ENCODE results near the gene CCDC188.

The CCDC188 gene

GRCh38 chr22:20147237-20147988 is 3.4 kb downstream of the CCDC188 start:
- no peak for DNase-seq

DNA sequence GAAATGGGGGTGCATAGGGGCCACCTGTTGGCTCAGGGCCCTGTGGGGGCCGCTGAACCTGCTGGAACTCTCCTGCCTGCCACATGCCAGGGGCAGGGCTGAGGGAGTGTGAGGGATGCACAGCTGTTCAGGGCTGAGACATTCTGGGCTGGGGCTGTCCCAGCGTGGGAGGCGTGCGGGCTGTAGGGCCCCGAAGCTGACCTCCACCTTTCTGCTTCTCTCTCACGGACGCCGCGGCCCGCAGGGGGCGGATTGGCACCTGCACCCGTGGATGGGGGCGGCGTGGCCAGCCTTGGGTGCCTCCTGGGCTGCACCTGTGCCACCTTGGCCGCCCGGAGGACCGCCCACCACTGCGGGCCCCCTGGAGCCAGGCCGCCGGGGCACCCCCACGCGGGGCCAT is 4.1 kb downstream of the CCDC188 start:
- DNase-seq: no peak

- DNase-seq: no peak
These were observed 5.0 kb downstream of the CCDC188 start for GRCh38 chr22:20145832-20146223.

GRCh38 chr22:20145206-20145831 is 5.5 kb downstream of the CCDC188 start:
- DNase-seq: no peak

DNA sequence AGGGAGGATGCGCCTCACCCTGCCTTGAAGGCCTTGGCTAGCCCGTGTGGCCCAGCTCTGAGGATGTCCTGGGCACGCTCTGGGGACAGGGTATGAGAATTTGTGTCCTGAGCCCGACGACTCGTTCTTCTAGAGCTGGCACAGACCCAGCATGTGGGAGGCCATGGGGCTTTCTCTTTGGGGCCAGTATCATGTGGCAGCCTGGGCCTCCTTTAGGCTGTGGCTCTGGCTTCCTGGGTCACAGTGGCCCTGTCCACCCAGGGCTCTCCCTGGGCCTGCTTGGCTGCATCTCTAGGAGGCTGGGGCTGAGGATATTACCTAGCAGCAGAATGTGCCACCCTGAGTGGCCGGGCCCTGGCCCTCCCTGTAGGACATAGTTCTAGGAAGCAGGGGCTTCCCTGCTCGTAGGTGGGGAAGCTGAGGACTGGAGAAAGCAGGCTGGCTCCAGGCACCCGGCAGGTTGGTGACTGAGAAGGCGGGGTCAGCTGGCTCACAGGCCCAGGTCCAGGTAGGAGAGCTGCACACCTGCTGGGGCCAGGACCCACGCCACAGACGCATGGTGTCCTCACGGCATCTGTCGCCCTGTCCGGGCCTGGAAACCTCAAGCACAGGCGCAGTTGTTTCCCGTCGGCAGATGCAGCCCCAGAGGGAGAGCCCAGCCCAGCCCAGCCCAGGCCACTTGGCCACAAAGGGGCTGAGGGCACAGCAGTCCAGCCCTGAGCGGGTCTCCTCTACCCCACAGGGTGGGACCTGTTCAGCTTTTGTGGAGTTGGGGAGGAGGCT is 6.8 kb downstream of the CCDC188 start:
- no peak for DNase-seq

DNA sequence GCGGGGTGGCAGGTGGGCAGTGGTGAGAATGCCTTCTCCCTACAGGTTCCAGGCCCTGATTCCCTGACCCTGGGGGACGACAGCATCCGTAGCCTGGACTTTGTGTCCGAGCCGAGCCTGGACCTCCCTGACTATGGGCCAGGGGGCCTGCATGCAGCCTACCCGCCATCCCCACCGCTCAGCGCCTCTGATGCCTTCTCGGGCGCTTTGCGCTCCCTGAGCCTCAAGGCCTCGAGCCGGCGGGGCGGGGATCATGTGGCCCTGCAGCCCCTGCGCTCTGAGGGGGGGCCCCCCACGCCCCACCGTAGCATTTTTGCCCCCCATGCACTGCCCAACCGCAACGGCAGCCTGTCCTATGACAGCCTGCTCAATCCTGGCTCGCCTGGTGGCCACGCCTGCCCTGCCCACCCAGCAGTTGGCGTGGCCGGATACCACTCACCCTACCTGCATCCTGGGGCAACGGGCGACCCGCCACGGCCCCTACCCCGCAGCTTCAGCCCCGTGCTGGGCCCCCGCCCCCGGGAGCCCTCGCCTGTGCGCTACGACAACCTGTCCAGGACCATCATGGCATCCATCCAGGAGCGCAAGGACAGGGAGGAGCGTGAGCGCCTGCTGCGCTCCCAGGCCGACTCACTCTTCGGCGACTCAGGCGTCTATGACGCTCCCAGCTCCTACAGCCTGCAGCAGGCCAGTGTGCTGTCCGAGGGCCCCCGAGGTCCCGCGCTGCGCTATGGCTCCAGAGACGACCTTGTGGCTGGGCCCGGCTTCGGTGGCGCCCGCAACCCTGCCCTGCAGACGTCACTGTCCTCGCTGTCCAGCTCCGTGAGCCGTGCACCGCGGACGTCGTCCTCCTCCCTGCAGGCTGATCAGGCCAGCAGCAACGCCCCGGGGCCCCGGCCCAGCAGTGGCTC is 7.9 kb downstream of the CCDC188 start:
- no peak for DNase-seq

DNA sequence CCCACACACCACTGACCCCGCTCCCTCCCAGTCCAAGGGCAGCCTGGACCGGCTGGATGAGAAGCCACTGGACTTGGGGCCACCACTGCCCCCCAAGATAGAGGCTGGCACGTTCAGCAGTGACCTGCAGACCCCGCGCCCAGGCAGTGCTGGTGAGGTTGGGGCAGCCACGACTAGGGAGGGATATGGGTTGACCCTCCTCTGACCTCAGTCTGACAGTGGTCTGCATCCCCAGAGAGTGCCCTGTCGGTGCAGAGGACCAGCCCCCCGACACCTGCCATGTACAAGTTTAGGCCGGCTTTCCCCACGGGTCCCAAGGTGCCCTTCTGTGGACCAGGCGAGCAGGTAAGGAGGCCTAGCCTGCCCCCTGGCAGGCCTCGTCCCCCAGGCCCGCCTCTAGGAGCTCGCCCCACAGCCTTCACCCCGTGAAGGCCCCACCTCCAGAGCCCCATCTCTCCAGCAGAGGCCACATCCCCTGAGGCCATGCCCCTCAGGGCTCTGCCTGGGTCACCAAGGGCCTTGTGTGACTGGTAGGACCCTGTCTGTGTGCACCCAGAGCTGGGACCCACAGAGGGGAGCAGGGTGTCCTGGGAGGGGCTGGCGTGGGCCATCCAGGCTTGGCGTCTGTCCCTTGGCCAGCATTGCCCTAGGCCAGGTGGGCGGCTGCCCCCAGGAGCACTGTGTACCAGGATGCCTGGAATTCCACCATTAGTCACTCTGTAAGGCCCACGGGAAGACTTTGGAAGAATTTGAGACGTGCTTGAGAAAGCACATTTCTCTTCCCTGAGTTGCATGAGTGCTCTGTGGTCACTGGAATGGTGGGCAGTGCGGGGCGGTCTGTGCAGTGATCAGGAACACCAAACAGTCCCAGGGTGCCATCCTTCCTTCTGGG is 9.4 kb downstream of the CCDC188 start:
- DNase-seq: peak; percentile 73

DNA sequence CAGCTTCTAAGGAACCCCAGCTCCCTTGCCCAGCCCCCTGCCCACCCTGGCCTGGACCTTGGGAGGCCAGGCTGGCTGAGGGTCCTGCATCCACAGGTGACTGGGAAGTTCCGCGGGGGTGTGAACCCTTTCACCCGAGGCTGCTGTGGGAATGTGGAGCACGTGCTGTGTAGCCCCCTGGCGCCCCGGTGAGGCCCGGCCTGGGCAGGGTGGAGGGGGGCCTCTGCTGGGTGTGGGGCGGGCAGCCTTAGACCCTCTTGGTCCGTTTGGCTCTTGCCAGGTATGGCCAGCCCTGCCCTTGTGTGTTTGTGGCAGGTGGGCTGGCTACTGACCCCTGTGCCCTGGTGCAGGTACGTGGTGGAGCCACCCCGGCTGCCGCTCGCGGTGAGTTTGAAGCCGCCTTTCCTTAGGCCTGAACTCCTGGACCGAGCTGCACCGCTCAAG is 10.3 kb downstream of the CCDC188 start:
- no peak for DNase-seq

GRCh38 chr22:20140107-20140445 is 10.8 kb downstream of the CCDC188 start:
- DNase-seq: no peak

- no peak for DNase-seq
These were observed 11.3 kb downstream of the CCDC188 start for GRCh38 chr22:20139391-20140106.

- DNase-seq: no peak
These were observed 12.0 kb downstream of the CCDC188 start for GRCh38 chr22:20138868-20139267.

DNA sequence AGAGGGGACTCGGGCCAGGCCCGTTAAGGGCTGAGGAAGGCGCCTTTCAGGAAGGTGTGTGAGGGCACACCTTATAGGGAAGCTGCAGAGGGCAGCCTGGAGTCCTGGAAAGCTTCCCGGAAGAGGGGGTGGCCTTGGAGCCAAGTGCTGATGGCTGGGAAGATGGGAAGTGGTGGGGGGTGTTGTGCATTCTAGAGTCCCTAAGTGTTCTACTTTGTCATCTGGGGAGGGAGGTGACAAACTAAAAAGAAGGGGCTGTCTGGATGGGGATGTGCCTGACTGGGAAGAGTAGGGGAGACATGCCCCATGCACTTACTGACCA is 12.5 kb downstream of the CCDC188 start:
- peak; percentile 16 for DNase-seq

DNA sequence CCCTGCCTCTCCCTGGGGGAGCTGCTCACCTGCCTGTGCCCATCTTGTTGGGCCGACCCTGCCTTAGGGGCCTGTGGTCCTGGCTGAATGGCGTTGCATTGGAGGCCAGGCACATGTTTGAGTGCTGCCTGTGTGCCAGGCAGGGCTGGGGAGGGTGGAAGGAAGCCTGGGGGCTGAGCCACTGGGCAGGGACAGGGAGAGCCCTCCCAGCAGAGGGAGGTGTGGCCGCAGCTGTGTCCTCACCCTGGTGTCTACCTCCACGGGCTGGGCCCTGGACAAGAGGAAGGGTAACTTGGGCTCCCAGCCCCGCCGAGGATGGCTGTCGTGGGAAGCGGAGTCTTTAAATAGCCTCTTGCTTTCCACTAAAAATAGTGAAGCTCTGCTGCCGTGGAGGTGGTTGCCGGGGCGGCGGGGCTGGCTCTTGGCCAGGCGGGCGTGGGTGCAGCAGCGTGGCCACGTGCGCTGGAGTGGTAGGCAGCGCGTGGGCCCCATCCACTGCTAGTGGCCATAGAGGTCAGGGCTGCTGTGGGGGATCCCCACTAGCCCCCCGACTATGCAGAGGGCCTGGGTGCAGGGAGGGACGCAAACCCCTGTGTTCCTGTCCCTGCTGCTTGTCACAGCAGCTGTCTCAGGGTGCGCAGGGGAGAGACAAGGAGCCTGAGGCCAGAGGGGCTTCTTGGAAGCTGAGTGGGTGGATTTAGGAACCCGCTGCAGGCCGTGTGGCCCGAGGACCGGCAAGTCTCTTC is 13.0 kb downstream of the CCDC188 start:
- no peak for DNase-seq

DNA sequence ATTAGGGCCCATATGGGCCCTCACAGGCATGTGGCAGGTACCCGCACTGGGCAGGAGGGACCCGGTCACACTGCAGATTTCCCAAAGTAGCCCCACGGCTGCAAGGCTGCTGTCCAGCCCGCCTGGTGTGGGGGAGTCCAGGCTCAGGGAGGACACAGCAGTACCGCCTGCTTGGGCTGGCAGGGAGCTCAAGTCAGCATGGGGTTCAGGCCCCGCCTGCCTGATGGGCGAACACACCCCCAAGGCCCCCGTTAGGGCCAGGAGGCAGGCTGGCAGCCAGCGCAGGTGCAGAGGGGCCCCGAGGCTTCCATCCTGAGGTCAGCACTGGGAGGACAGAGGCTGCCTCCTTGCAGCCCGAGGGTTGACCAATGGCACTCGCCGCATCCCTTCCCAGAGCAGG is 13.7 kb downstream of the CCDC188 start:
- no peak for DNase-seq

GRCh38 chr22:20136603-20136873 is 14.3 kb downstream of the CCDC188 start:
- DNase-seq: no peak

- DNase-seq: no peak
These were observed 14.9 kb downstream of the CCDC188 start for GRCh38 chr22:20135806-20136602.

DNA sequence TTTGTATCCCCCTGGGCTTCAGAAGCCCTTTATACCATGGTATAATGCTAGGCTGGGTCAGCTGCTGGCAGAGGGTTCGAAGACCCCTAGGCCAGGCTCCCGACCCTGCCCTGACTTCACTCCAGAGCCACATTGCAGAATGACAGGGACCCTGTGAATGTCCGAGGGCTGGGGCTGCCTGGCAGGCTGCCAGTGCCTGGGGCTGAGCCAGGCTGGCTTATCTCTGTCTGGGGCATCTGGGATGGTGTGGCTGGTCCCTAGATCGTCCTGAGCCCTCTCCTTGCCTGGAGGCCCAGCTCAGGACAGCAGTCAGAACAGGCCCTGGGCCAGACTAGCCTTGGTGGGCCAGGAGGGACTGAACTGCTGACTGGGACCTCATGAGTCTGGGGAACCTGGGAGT is 15.6 kb downstream of the CCDC188 start:
- DNase-seq: no peak

DNA sequence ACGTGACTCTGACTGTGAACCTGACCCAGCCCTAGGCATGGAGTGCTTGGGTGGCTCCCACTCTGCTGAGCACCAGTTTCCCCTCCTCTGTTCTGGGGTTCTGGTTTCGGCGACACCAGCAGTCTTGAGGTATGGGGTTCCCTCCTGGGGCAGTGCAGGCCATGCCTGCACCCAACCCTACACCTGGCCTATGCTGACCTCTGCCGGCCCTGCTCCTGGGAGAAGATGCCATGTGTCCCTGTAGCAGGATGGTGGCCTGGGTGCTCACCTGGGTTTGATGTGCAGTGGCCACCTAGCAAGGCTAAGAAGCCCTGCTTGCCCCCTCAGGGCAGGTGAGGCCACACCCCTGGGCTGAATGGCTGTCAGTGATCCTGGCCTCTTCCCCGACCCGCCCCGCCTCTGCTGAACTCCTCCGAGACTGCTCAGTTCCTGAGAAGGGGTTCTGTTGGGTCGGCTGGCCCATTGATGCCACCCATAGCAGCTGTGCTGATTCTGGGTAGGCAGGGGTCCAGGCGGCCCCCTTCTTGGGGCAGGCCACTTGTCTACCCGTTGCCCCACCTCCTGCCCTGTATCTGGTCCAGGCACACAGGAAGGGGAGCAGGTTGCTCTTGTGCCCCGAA is 16.8 kb downstream of the CCDC188 start:
- DNase-seq: no peak

DNA sequence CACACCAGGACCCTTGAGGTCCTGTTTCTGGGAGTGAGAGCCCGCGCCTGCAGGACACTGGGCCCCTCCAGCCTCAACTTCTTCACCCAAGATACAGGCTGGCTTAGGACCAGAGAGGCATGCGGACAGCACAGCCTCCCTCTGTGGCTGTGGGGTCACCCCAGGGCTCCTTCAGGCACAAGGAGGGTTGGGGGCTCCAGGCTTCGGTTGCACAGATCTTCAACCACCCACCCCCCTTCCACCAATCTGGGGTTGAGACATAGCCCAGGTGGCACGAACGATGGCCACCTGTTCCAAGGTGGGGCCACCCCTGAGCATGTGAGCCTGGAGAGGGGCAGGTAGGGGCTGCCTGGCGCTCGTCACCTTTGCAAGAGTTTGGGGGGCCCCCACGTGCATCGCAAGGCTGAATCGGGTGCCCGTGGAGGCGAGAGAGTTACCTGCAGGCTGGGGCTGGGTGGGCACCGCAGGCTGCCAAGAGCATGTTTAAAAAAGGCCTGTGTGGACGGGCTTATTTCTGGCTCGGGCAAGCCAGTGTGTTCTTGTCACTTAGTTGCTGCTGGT is 18.1 kb downstream of the CCDC188 start:
- no peak for DNase-seq

Measured in fibroblast of skin of right biceps (primary cell).